ENCODE measurements around the gene TTLL13.
"Not testable (repeated sequence)": the region's sequence is repeated elsewhere in the genome, so short reads cannot be mapped to it uniquely, and the experiment has no call there.

Gene TTLL13

GRCh38 chr15:90271459-90272166, 22.3 kb downstream of the TTLL13 start:
- DNase-seq, result no peak

GRCh38 chr15:90278467-90278866, 29.1 kb downstream of the TTLL13 start:
- DNase-seq, result not testable (repeated sequence)

GRCh38 chr15:90280743-90281142, 31.4 kb downstream of the TTLL13 start:
- DNase-seq, result not testable (repeated sequence)

GRCh38 chr15:90281637-90282036, 32.3 kb downstream of the TTLL13 start:
- not testable (repeated sequence) for DNase-seq

GRCh38 chr15:90286678-90287077, 37.3 kb downstream of the TTLL13 start:
- no peak for DNase-seq

- no peak for DNase-seq
Observed at GRCh38 chr15:90287101-90287500, 37.7 kb downstream of the TTLL13 start.

GRCh38 chr15:90287946-90288345, 38.6 kb downstream of the TTLL13 start:
- no peak for DNase-seq

GRCh38 chr15:90291679-90292356, 42.5 kb downstream of the TTLL13 start:
- peak in 1 of 56 donors; percentile 7 for DNase-seq

- peak in 41 of 56 donors; percentile 14 to 77 (median 36) for DNase-seq
Observed at GRCh38 chr15:90293040-90293810, 43.9 kb downstream of the TTLL13 start.

- DNase-seq, result no peak
Observed at GRCh38 chr15:90294159-90294558, 44.8 kb downstream of the TTLL13 start.

- peak in 6 of 56 donors; percentile 12 to 30 (median 17) for DNase-seq
Observed at GRCh38 chr15:90294601-90295269, 45.4 kb downstream of the TTLL13 start.

- peak in 1 of 56 donors; percentile 38 for DNase-seq
Observed at GRCh38 chr15:90295270-90295648, 45.9 kb downstream of the TTLL13 start.

GRCh38 chr15:90296316-90296884, 47.0 kb downstream of the TTLL13 start:
- DNase-seq, result not testable (repeated sequence)

- DNase-seq, result no peak
Observed at GRCh38 chr15:90297021-90297420, 47.7 kb downstream of the TTLL13 start.

GRCh38 chr15:90300541-90300940, 51.2 kb downstream of the TTLL13 start:
- no peak for DNase-seq

- peak in 7 of 56 donors; percentile 16 to 35 (median 20) for DNase-seq
Observed at GRCh38 chr15:90300988-90301706, 51.8 kb downstream of the TTLL13 start.

GRCh38 chr15:90301707-90302300, 52.4 kb downstream of the TTLL13 start:
- DNase-seq, result no peak

- DNase-seq, result not testable (repeated sequence)
Observed at GRCh38 chr15:90305355-90305754, 56.0 kb downstream of the TTLL13 start.

GRCh38 chr15:90305932-90306331, 56.6 kb downstream of the TTLL13 start:
- DNase-seq, result no peak

GRCh38 chr15:90306560-90306959, 57.2 kb downstream of the TTLL13 start:
- peak in 16 of 56 donors; percentile 7 to 59 (median 22) for DNase-seq
